SK-N-SH (cell line): ENCODE results near the gene MYL12A. TPM values are rescaled to one million over a fixed set of nuclear protein-coding genes. Genes with fewer than 3 reads are reported as not detected.
"Not testable (repeated sequence)": the region's sequence is repeated elsewhere in the genome, so short reads cannot be mapped to it uniquely, and the experiment has no call there.

Experiments used
- CTCF ChIA-PET: fragments of 300-600, 350-600 bp; formaldehyde crosslinking; extraction: SDS; loops from one replicate; lab custom pipeline; 2021; lab: Yijun Ruan, JAX
- POLR2A ChIA-PET: fragments of 350-600 bp; sonication (Branson Sonifier 250); formaldehyde crosslinking; extraction: SDS; loops from one replicate; lab custom pipeline; 2020; ENCODE audit warnings: antibody characterized with exemption, inconsistent platforms; lab: Yijun Ruan, JAX
- DNase-seq: peaks from one replicate; pipeline ENCODE4 v3.0.0; 2012
- H2AFZ ChIP-seq: fragments of 200-600 bp; sonication (generic); 2 replicates; pipeline ENCODE4 v1.8.1; 2016; ENCODE audit warnings: antibody characterized with exemption, mild to moderate bottlenecking, low read depth
- H3F3A ChIP-seq: fragments of 200-600 bp; sonication (generic); replicated peaks from 2 replicates; pipeline ENCODE3; 2016; ENCODE audit warnings: antibody characterized with exemption, mild to moderate bottlenecking; ENCODE audit not compliant: insufficient read depth
- H3K27ac ChIP-seq, 2 experiments: fragments of 200-500 bp in 1 of 2; fragments of 200-600 bp in 1 of 2; sonication (Bioruptor generic) in 1 of 2; sonication (generic), shearing (Covaris generic) in 1 of 2; 2 replicates each; pipeline versions ENCODE4 v1.5.1 to v1.6.1; 2014 to 2016; ENCODE audit warnings: low read depth in 2 of 2, inconsistent platforms in 1 of 2, low read length in 1 of 2, mild to moderate bottlenecking in 1 of 2, mixed read lengths in 1 of 2
- H3K27me3 ChIP-seq: fragments of 200-600 bp; sonication (generic), shearing (Covaris generic); 2 replicates; pipeline ENCODE4 v1.6.1; 2016; ENCODE audit warnings: mixed run types; ENCODE audit not compliant: insufficient read depth
- H3K36me3 ChIP-seq, 2 experiments: fragments of 200-500 bp in 1 of 2; fragments of 200-600 bp in 1 of 2; sonication (Bioruptor generic) in 1 of 2; sonication (generic) in 1 of 2; replicated peaks in 1 of 2; 2 replicates each; pipeline versions ENCODE3 to v1.5.1; 2014 to 2016; ENCODE audit warnings: low read length in 1 of 2, mild to moderate bottlenecking in 1 of 2; ENCODE audit not compliant: insufficient read depth in 2 of 2, control insufficient read depth in 1 of 2
- H3K4me1 ChIP-seq, 2 experiments: fragments of 200-500 bp in 1 of 2; fragments of 200-600 bp in 1 of 2; sonication (Bioruptor generic) in 1 of 2; sonication (generic), shearing (Covaris generic) in 1 of 2; 2 replicates each; pipeline versions ENCODE4 v1.5.1 to v1.6.1; 2014 to 2016; ENCODE audit warnings: low read depth in 1 of 2, low read length in 1 of 2, mixed run types in 1 of 2; ENCODE audit not compliant: insufficient read depth in 2 of 2, control insufficient read depth in 1 of 2
- H3K4me2 ChIP-seq: fragments of 200-600 bp; sonication (generic), shearing (Covaris generic); 2 replicates; pipeline ENCODE4 v1.6.1; 2017; ENCODE audit warnings: mixed run types
- H3K4me3 ChIP-seq, 2 experiments: fragments of 200-500 bp in 1 of 2; fragments of 200-600 bp in 1 of 2; sonication (Bioruptor generic) in 1 of 2; sonication (generic), shearing (Covaris generic) in 1 of 2; 2 replicates each; pipeline versions ENCODE4 v1.5.1 to v1.8.1; 2014 to 2016; ENCODE audit warnings: low read depth in 2 of 2, inconsistent platforms in 1 of 2, low read length in 1 of 2, mild to moderate bottlenecking in 1 of 2, mixed read lengths in 1 of 2, moderate library complexity in 1 of 2
- H3K79me2 ChIP-seq: fragments of 200-600 bp; sonication (generic); 2 replicates; pipeline ENCODE4 v1.8.1; 2017; ENCODE audit warnings: mild to moderate bottlenecking; ENCODE audit not compliant: insufficient read depth
- H3K9ac ChIP-seq: fragments of 200-600 bp; sonication (generic); 2 replicates; pipeline ENCODE4 v1.6.1; 2017; ENCODE audit warnings: mixed run types
- H3K9me2 ChIP-seq: fragments of 200-600 bp; sonication (generic); 2 replicates; pipeline ENCODE4 v1.6.1; 2017; ENCODE audit warnings: mixed run types
- H3K9me3 ChIP-seq: fragments of 200-600 bp; sonication (generic); 2 replicates; pipeline ENCODE4 v1.6.1; 2017; ENCODE audit warnings: mixed run types, mild to moderate bottlenecking, moderate library complexity
- H4K20me1 ChIP-seq: fragments of 200-600 bp; sonication (generic); 2 replicates; pipeline ENCODE4 v1.6.1; 2017; ENCODE audit warnings: mild to moderate bottlenecking, mixed run types; ENCODE audit not compliant: insufficient read depth
- ELF1 ChIP-seq: IDR thresholded peaks from 2 replicates; pipeline ENCODE4 v1.4.0; 2012
- EZH2phosphoT487 ChIP-seq: fragments of 200-600 bp; sonication (generic); IDR thresholded peaks from 2 replicates; pipeline ENCODE4 v1.6.1; 2017; ENCODE audit warnings: low read depth, mixed run types, mild to moderate bottlenecking, antibody characterized with exemption, moderate library complexity, borderline replicate concordance
- GATA2 ChIP-seq: sonication (generic); formaldehyde crosslinking; IDR thresholded peaks from 2 replicates; pipeline ENCODE4 v1.5.0; 2020; ENCODE audit warnings: mild to moderate bottlenecking, missing genetic modification reagents
- MXI1 ChIP-seq: IDR thresholded peaks from 2 replicates; pipeline ENCODE4 v1.6.1; 2012; ENCODE audit warnings: mild to moderate bottlenecking, low read depth, low read length, improper control_type of control experiment
- NRF1 ChIP-seq: IDR thresholded peaks from 2 replicates; pipeline ENCODE4 v1.6.1; 2012; ENCODE audit warnings: low read depth, mild to moderate bottlenecking, low read length
- PBX3 ChIP-seq: IDR thresholded peaks from 2 replicates; pipeline ENCODE4; 2012
- POLR2AphosphoS5 ChIP-seq: IDR thresholded peaks from 2 replicates; pipeline ENCODE4 v1.6.1; 2012; ENCODE audit warnings: low read depth, low read length
- RFX5 ChIP-seq: IDR thresholded peaks from 2 replicates; pipeline ENCODE4 v1.6.1; 2012; ENCODE audit warnings: mild to moderate bottlenecking, improper control_type of control experiment, low read length
- SMC3 ChIP-seq: IDR thresholded peaks from 2 replicates; pipeline ENCODE4 v1.6.1; 2012; ENCODE audit warnings: low read depth, low read length, improper control_type of control experiment
- TCF12 ChIP-seq: IDR thresholded peaks from 2 replicates; pipeline ENCODE4 v1.4.0; 2012
- TEAD4 ChIP-seq: IDR thresholded peaks from 2 replicates; pipeline ENCODE4 v1.4.0; 2012; ENCODE audit warnings: mild to moderate bottlenecking, borderline replicate concordance; ENCODE audit not compliant: insufficient read depth
- WGBS: methylation state at CpG from one replicate; pipeline ENCODE4 v1.1.6; 2017; ENCODE audit warnings: low lambda C conversion rate; 5-methylcytosine and 5-hydroxymethylcytosine counted together
- polyA plus RNA-seq, 3 experiments: library from polyadenylated mRNA; depleted of rRNA; stranded (reverse); fragments of >200 nt; gene quantifications; 2 replicates each; pipeline ENCODE4 v1.2.3, GENCODE V29; 2012

Gene MYL12A
- polyA plus RNA-seq, 1 of the 3 experiments (the other 2 are of a cell fraction): 448 TPM

GRCh38 chr18:3219631-3220335 lies 27.8 kb upstream of the MYL12A start, which contains the start of gene MYOM1 (continued):
- TF ChIP-seq PBX3 (no peak), MXI1 (no peak), NRF1 (no peak), GATA2 (no peak), SMC3 (no peak), ELF1 (no peak)

- 75% methylated on average over 4 of the region's 4 CpGs for WGBS
- H3K9me3 ChIP-seq, POLR2A ChIA-PET, H4K20me1 ChIP-seq, H3K27ac ChIP-seq, H3K4me1 ChIP-seq, H3K9ac ChIP-seq, DNase-seq, H2AFZ ChIP-seq, H3K4me2 ChIP-seq, H3F3A ChIP-seq, H3K9me2 ChIP-seq, H3K79me2 ChIP-seq, H3K4me3 ChIP-seq, H3K36me3 ChIP-seq, H3K27me3 ChIP-seq: not testable (repeated sequence)
- CTCF ChIA-PET: interaction anchor here (0.6 to 3.5 kb wide), 4 partner anchors 25 to 544 kb away, joined by 3 to 15 read pairs (median 4); no protein-coding TSS in a partner anchor
These were observed 26.7 kb upstream of the MYL12A start for GRCh38 chr18:3220868-3221267.

- TF ChIP-seq POLR2AphosphoS5 (no peak), TCF12 (no peak), TEAD4 (no peak), RFX5 (no peak), EZH2phosphoT487 (no peak)
- no peak for DNase-seq
These were observed 26.1 kb upstream of the MYL12A start for GRCh38 chr18:3221496-3221895.

More at GRCh38 chr18:3221496-3221895, 26.1 kb upstream of the MYL12A start:
- Histone ChIP-seq H3K27me3 (no peaks in the 10 kb centered on the region), H3K79me2 (no peaks in the 10 kb centered on the region), H3K9me2 (no peaks in the 10 kb centered on the region), H3K4me2 (no peak overlapping the region), H2AFZ (no peak overlapping the region), H3K9ac (no peak overlapping the region), H4K20me1 (no peaks in the 10 kb centered on the region), H3K9me3 (no peaks in the 10 kb centered on the region), H3K4me3 (no peak overlapping the region), H3K27ac (no peak overlapping the region), H3K4me1 (no peaks in the 10 kb centered on the region), H3K36me3 (no peaks in the 10 kb centered on the region), H3F3A (no peaks in the 10 kb centered on the region)
- ChIA-PET CTCF (interaction anchor here (0.6 to 3.5 kb wide), 4 partner anchors 9 to 545 kb away, joined by 3 to 15 read pairs (median 3); no protein-coding TSS in a partner anchor), POLR2A (no interaction called here)
- 81% methylated on average over 6 of the region's 6 CpGs for WGBS
